Measurements from ENCODE around the gene MOV10L1.

Gene MOV10L1

DNA sequence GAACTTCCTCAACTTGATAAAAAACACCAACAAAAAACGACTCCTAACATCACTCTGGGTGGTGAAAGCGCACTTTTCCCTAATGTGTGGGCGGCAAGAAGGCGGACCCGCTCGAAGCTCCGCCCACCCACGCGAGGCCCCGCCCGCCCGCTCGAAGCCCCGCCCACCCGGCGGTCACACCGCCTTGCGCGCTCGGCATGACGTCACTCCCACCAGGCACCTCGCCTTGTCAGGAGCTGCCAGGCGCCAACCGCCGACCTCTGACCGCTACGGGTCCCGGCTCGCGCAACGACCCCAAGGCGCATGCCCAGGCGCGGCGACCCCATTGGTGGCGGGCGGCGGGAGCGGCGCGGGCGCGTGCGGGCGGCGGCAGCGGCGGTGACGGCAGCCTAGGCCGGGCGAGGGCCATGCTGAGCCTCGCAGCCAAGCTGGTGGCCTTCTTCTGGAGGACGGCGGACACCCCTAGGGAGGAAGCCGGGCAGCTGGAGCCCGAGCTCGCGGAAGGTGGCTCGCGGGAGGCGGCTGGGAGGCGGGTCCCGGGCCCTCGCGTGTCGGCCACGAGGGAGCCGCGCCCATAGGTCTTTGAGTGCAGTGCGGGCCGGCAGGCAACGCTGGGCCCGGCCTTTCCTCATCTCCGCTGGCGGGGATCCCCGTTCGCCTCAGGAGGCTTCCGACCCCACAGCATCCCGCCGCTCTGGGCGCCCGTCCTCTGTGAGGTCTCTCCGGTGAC is at the start of gene MOV10L1:
Gene MOV10L1 (plus strand): TSS at position 325 of the 730 bp plus-strand sequence. CDS start 83 bp downstream, at position 408.
- peaks cover 7% of the 10 kb centered on the region for H3K4me1 ChIP-seq (ENCODE audit: insufficient read depth, low read length, severe bottlenecking)
- TF ChIP-seq, protein P1, sequence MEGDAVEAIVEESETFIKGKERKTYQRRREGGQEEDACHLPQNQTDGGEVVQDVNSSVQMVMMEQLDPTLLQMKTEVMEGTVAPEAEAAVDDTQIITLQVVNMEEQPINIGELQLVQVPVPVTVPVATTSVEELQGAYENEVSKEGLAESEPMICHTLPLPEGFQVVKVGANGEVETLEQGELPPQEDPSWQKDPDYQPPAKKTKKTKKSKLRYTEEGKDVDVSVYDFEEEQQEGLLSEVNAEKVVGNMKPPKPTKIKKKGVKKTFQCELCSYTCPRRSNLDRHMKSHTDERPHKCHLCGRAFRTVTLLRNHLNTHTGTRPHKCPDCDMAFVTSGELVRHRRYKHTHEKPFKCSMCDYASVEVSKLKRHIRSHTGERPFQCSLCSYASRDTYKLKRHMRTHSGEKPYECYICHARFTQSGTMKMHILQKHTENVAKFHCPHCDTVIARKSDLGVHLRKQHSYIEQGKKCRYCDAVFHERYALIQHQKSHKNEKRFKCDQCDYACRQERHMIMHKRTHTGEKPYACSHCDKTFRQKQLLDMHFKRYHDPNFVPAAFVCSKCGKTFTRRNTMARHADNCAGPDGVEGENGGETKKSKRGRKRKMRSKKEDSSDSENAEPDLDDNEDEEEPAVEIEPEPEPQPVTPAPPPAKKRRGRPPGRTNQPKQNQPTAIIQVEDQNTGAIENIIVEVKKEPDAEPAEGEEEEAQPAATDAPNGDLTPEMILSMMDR (IDR thresholded peaks at IDR 0.05; ENCODE audit: low read length): no peak
- no peak for TF ChIP-seq EZH2 (IDR thresholded peaks at IDR 0.05; ENCODE audit: borderline replicate concordance, low read length)
- H3K4me3 ChIP-seq (ENCODE audit: low read depth, low read length, poor library complexity, severe bottlenecking): no peak within 1 kb of the TSS
- H3K9me2 ChIP-seq (ENCODE audit: low read depth, low read length): no peaks in the 10 kb centered on the region
- H3K36me3 ChIP-seq (ENCODE audit: insufficient read depth, low read length): no peaks in the 10 kb centered on the region; the same call in 1 of the 2 replicates
- no peaks in the 10 kb centered on the region for H3K79me2 ChIP-seq (ENCODE audit: insufficient read depth, low read length)
- no peak within 1 kb of the TSS for H3K4me2 ChIP-seq (ENCODE audit: low read length)
- H3K9me3 ChIP-seq (ENCODE audit: low read length): peaks cover 11% of the 10 kb centered on the region; the same call in 1 of the 2 replicates
- no peak within 1 kb of the TSS for H3K27ac ChIP-seq (ENCODE audit: low read depth, low read length, poor library complexity, severe bottlenecking)
- peaks cover 9% of the 10 kb centered on the region; the same call in 1 of the 2 replicates for H3K27me3 ChIP-seq (ENCODE audit: insufficient read depth, low read length)
- no peaks in the 10 kb centered on the region for H3F3A ChIP-seq (ENCODE audit: insufficient read depth, low read length)
- no peaks in the 10 kb centered on the region for H4K20me1 ChIP-seq (ENCODE audit: insufficient read depth, low read length)
- H3K9ac ChIP-seq (ENCODE audit: low read length): no peak within 1 kb of the TSS
- no peak within 1 kb of the TSS for H2AFZ ChIP-seq (ENCODE audit: low read length)

DNA sequence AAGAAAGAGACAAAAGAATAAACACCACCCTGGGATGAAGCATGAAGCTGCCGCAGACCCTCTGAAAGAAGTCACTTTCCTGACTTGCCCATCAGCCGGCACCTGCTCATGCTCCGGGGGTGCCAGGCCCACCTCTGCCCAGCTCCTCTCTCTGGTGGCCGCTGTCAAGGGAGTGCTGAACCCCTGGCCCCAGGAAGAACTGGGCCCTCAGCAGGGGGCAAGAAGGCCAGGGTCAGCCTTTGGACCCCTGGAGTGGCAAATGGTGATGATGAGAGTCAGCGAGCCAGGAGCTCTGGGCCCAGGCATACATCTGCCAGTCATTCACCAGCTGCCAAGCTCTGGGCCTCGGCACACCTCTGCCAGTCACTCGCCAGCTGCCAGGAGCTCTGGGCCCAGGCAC is 49.1 kb upstream of the MOV10L1 start:
- H3K4me2 ChIP-seq (ENCODE audit: low read length): no peak overlapping the region
- H3K9me2 ChIP-seq (ENCODE audit: low read depth, low read length): no peaks in the 10 kb centered on the region
- peaks cover 7% of the 10 kb centered on the region; the same call in 1 of the 2 replicates for H3K36me3 ChIP-seq (ENCODE audit: insufficient read depth, low read length)
- H3K9me3 ChIP-seq (ENCODE audit: low read length): peaks cover 15% of the 10 kb centered on the region
- no peak overlapping the region for H2AFZ ChIP-seq (ENCODE audit: low read length)
- no peaks in the 10 kb centered on the region for H3F3A ChIP-seq (ENCODE audit: insufficient read depth, low read length)
- H3K9ac ChIP-seq (ENCODE audit: low read length): no peak overlapping the region
- TF ChIP-seq EZH2 (IDR thresholded peaks at IDR 0.05; ENCODE audit: borderline replicate concordance, low read length): no peak
- TF ChIP-seq, protein P1 (IDR thresholded peaks at IDR 0.05; ENCODE audit: low read length): no peak
- H4K20me1 ChIP-seq (ENCODE audit: insufficient read depth, low read length): no peaks in the 10 kb centered on the region
- H3K4me1 ChIP-seq (ENCODE audit: insufficient read depth, low read length, severe bottlenecking): no peaks in the 10 kb centered on the region
- no peak overlapping the region for H3K27ac ChIP-seq (ENCODE audit: low read depth, low read length, poor library complexity, severe bottlenecking)
- H3K4me3 ChIP-seq (ENCODE audit: low read depth, low read length, poor library complexity, severe bottlenecking): no peak overlapping the region
- no peaks in the 10 kb centered on the region for H3K79me2 ChIP-seq (ENCODE audit: insufficient read depth, low read length)
- H3K27me3 ChIP-seq (ENCODE audit: insufficient read depth, low read length): peaks cover 7% of the 10 kb centered on the region; the same call in 1 of the 2 replicates

DNA sequence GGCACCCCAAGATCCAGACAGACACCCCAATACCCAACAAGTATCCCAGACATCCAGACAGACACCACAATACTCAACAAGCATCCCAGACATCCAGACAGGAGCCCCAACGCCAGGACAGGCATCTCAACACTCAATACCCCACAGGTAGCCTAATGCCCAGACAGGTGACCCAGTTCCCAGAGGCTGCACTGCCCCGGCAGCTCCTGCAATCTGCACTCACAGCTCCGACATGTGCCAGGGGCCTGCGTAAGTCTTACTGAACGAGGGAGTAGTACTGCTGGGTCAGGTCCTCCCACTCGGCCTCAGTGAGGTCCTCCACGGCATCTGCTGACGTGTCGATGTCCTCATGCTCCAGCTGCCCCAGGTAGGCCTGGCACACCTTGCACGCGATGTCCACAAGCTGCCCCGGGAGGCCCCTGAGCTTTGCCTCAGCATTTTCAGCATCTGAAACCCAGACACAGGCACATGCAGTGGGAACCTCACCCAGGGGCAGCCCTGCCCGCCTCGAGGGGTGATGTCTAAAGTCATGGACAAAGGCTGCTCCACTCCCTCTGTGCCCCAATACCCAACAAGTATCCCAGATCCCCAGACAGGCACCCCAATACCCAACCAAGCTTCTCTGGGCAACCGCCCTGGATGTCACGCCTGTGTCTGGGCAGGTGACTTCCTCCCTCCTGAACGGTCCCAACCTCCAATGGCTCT is 48.3 kb upstream of the MOV10L1 start:
- no peaks in the 10 kb centered on the region for H3K4me1 ChIP-seq (ENCODE audit: insufficient read depth, low read length, severe bottlenecking)

More for the DNA sequence above, 48.3 kb upstream of the MOV10L1 start:
- Histone ChIP-seq H2AFZ (ENCODE audit: low read length) (no peak overlapping the region), H3K4me2 (ENCODE audit: low read length) (no peak overlapping the region), H3F3A (ENCODE audit: insufficient read depth, low read length) (no peaks in the 10 kb centered on the region), H3K79me2 (ENCODE audit: insufficient read depth, low read length) (no peaks in the 10 kb centered on the region), H4K20me1 (ENCODE audit: insufficient read depth, low read length) (no peaks in the 10 kb centered on the region), H3K9me2 (ENCODE audit: low read depth, low read length) (no peaks in the 10 kb centered on the region), H3K27me3 (ENCODE audit: insufficient read depth, low read length) (peaks cover 7% of the 10 kb centered on the region; the same call in 1 of the 2 replicates), H3K36me3 (ENCODE audit: insufficient read depth, low read length) (peaks cover 7% of the 10 kb centered on the region; the same call in 1 of the 2 replicates), H3K4me3 (ENCODE audit: low read depth, low read length, poor library complexity, severe bottlenecking) (no peak overlapping the region), H3K9me3 (ENCODE audit: low read length) (peaks cover 15% of the 10 kb centered on the region), H3K27ac (ENCODE audit: low read depth, low read length, poor library complexity, severe bottlenecking) (no peak overlapping the region), H3K9ac (ENCODE audit: low read length) (no peak overlapping the region)
- TF ChIP-seq, protein P1 (IDR thresholded peaks at IDR 0.05; ENCODE audit: low read length): no peak
- no peak for TF ChIP-seq EZH2 (IDR thresholded peaks at IDR 0.05; ENCODE audit: borderline replicate concordance, low read length)
